C4-2B (cell line): Measurements from ENCODE around the gene KMT2D.
A peak's percentile ranks its signal among the peaks of the same experiment; 100 is the strongest.

Source experiments
- H3K27ac ChIP-seq: fragments of 450-650 bp; 2 replicates; pipeline ENCODE4 v1.5.1; 2017
- ZFX ChIP-seq: fragments of 450-650 bp; IDR thresholded peaks from 2 replicates; pipeline ENCODE4 v1.6.1; 2017
- TF ChIP-seq, protein P1 (sequence below): fragments of 450-650 bp; conservative IDR thresholded peaks from 2 replicates; pipeline ENCODE4 v1.5.1; 2017; ENCODE audit warnings: mild to moderate bottlenecking

Gene KMT2D

DNA sequence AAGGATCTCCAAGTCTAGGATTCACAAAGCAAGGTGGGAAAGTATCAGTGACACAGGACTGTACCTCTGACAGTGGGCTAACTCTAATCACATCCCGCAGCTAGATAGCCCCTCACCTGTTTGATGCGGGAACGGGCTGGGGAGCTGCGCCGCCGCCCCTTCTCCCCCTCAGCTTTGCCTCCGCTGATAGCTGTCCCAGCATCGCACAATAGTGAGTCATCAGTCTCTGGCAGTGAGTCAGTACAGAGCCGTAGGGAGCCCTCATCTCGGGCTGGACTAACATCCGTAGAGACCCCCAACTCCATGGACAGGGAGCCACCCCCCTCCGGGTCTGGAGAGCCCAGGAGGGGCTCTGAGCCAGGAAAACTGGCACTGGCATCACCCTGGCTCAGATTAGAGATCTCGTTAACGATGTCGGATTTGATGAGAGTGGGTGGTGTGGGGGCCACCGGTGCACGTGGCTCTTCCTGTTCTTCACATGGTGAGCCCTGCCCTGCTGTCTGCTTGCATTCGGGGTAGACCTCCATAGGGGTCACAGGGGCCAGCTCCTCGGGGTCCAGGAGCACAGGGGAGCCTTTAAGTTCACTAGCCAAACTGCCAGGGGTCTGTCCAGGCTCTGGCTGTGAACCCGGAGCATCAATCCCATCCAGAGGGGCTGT lies 10.9 kb downstream of the KMT2D start:
- no peak for TF ChIP-seq ZFX
- TF ChIP-seq, protein P1, sequence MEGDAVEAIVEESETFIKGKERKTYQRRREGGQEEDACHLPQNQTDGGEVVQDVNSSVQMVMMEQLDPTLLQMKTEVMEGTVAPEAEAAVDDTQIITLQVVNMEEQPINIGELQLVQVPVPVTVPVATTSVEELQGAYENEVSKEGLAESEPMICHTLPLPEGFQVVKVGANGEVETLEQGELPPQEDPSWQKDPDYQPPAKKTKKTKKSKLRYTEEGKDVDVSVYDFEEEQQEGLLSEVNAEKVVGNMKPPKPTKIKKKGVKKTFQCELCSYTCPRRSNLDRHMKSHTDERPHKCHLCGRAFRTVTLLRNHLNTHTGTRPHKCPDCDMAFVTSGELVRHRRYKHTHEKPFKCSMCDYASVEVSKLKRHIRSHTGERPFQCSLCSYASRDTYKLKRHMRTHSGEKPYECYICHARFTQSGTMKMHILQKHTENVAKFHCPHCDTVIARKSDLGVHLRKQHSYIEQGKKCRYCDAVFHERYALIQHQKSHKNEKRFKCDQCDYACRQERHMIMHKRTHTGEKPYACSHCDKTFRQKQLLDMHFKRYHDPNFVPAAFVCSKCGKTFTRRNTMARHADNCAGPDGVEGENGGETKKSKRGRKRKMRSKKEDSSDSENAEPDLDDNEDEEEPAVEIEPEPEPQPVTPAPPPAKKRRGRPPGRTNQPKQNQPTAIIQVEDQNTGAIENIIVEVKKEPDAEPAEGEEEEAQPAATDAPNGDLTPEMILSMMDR, result no peak
- no peak overlapping the region for H3K27ac ChIP-seq

- no peak for TF ChIP-seq ZFX
- TF ChIP-seq, protein P1, result no peak
- H3K27ac ChIP-seq, result no peak overlapping the region
Measured at GRCh38 chr12:49048953-49049352, 11.6 kb downstream of the KMT2D start.

DNA sequence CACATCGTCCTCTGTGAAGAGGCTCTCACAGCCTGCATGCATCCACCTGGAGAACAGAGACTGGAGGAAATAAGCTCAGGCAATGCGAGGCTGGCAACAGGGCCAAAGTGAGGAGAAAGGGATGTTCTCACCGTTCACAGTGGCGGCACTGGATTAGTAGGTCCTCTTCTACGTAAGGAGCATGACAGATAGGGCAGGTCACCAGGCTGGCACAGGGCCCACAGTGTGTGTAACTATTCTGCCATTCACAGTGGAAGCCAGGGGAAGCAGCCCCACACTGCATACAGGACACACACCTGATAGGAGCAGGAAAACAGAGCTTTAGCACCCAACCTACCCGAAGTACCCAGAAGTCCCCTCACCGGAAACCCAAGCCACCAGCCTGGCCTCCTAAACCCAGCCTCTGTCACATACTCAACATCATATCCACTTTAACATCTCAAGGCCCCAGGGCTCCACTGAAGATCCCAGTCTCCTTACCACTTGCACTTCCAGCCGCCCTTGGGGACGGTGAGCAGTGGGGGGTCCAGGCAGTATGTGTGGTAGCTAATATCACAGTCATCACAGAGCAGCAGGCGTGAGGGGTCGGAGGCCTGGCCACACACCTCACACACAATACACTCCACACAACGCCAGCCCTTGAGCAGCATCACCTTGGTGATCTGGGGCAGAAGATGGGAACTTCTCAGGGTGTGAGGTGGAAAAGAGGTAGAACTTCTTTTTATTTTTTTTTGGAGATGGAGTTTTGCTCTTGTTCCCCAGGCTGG lies 14.3 kb downstream of the KMT2D start:
- TF ChIP-seq ZFX, result no peak
- TF ChIP-seq, protein P1, result no peak
- no peak overlapping the region for H3K27ac ChIP-seq

GRCh38 chr12:49044660-49045059 lies 15.9 kb downstream of the KMT2D start:
- TF ChIP-seq, protein P1, result no peak
- no peak for TF ChIP-seq ZFX
- no peak overlapping the region for H3K27ac ChIP-seq

DNA sequence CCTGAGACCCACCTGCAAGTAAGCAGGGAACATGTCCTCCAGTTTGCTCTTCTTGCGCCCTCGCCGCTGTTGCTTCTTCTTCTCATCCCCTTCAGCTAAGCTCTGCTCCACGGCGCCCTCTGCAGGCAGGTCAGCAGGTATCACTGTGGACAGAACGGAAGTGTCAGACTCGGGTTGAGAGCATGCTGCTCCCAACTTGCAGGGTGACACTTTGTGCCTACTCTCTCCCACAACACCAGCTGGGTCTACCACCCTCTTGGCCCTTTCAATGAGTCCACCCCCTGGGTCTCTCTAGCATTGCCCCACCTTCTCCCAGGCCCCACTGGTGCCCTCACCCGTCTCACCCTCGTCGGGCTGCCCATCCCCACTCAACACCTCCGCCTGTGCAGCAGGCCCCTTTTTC lies 16.7 kb downstream of the KMT2D start:
- no peak overlapping the region for H3K27ac ChIP-seq
- TF ChIP-seq, protein P1, result peak; percentile 80
- no peak for TF ChIP-seq ZFX

DNA sequence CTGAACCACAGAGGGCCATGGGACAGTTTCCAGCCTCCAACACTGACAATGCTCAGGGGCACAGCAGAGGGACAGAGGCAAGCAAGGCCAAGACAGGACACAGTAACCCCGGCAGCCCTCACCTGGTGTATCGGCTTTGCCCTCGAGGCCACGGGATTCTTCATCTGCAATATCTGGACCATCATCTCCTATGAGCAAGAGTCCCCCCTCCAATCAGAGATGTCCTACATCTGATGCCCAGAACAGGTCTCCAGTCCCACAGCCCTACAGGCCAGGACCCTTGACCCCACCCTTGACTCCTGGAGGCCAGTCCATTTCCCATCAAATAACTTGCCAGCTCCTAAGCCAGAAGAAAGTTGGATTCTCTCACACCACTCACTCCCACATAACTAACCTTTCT lies 17.4 kb downstream of the KMT2D start:
- TF ChIP-seq, protein P1, result no peak
- no peak overlapping the region for H3K27ac ChIP-seq

GRCh38 chr12:49041881-49042484 lies 18.6 kb downstream of the KMT2D start:
- TF ChIP-seq ZFX, result no peak
- TF ChIP-seq, protein P1, result no peak
- no peak overlapping the region for H3K27ac ChIP-seq
